Measurements from ENCODE around the gene FBXO38.

The FBXO38 gene

GRCh38 chr5:148416921-148417320 is 33.2 kb downstream of the FBXO38 start:
- TF ChIP-seq CTCF (IDR thresholded peaks at IDR 0.05; ENCODE audit: insufficient read depth, low read length, poor library complexity, severe bottlenecking) = no peak
- H3K4me3 ChIP-seq (replicated peaks; ENCODE audit: low read depth, low read length) = no peak overlapping the region
- DNase-seq (ENCODE audit: extremely low read depth, insufficient read length) = no peak

GRCh38 chr5:148418511-148418910 is 34.8 kb downstream of the FBXO38 start:
- no peak for TF ChIP-seq CTCF (IDR thresholded peaks at IDR 0.05; ENCODE audit: insufficient read depth, low read length, poor library complexity, severe bottlenecking)
- DNase-seq (ENCODE audit: extremely low read depth, insufficient read length) = no peak
- Histone ChIP-seq H3K4me3 (replicated peaks; ENCODE audit: low read depth, low read length) (no peak overlapping the region), H3K36me3 (ENCODE audit: control insufficient read depth, insufficient read depth, low read length) (peaks cover 5% of the 10 kb centered on the region), H3K27me3 (replicated peaks; ENCODE audit: control insufficient read depth, insufficient read depth, low read length) (no peaks in the 10 kb centered on the region)

More at GRCh38 chr5:148416921-148417320, 33.2 kb downstream of the FBXO38 start:
- peaks cover 3% of the 10 kb centered on the region for H3K36me3 ChIP-seq (ENCODE audit: control insufficient read depth, insufficient read depth, low read length)
- H3K27me3 ChIP-seq (replicated peaks; ENCODE audit: control insufficient read depth, insufficient read depth, low read length) = no peaks in the 10 kb centered on the region

- DNase-seq (ENCODE audit: extremely low read depth, insufficient read length) = no peak
- no peaks in the 10 kb centered on the region for H3K27me3 ChIP-seq (replicated peaks; ENCODE audit: control insufficient read depth, insufficient read depth, low read length)
- H3K4me3 ChIP-seq (replicated peaks; ENCODE audit: low read depth, low read length) = no peak overlapping the region
- H3K36me3 ChIP-seq (ENCODE audit: control insufficient read depth, insufficient read depth, low read length) = peaks cover 9% of the 10 kb centered on the region
- no peak for TF ChIP-seq CTCF (IDR thresholded peaks at IDR 0.05; ENCODE audit: insufficient read depth, low read length, poor library complexity, severe bottlenecking)
Measured at GRCh38 chr5:148421661-148422060, 37.9 kb downstream of the FBXO38 start.

GRCh38 chr5:148425808-148426207 is 42.0 kb downstream of the FBXO38 start:
- peaks cover 16% of the 10 kb centered on the region for H3K36me3 ChIP-seq (ENCODE audit: control insufficient read depth, insufficient read depth, low read length)
- no peak overlapping the region for H3K4me3 ChIP-seq (replicated peaks; ENCODE audit: low read depth, low read length)
- DNase-seq (ENCODE audit: extremely low read depth, insufficient read length) = no peak
- no peak for TF ChIP-seq CTCF (IDR thresholded peaks at IDR 0.05; ENCODE audit: insufficient read depth, low read length, poor library complexity, severe bottlenecking)
- H3K27me3 ChIP-seq (replicated peaks; ENCODE audit: control insufficient read depth, insufficient read depth, low read length) = no peaks in the 10 kb centered on the region

- TF ChIP-seq CTCF (IDR thresholded peaks at IDR 0.05; ENCODE audit: insufficient read depth, low read length, poor library complexity, severe bottlenecking) = no peak
- H3K27me3 ChIP-seq (replicated peaks; ENCODE audit: control insufficient read depth, insufficient read depth, low read length) = no peaks in the 10 kb centered on the region
- H3K4me3 ChIP-seq (replicated peaks; ENCODE audit: low read depth, low read length) = no peak overlapping the region
- no peak for DNase-seq (ENCODE audit: extremely low read depth, insufficient read length)
- H3K36me3 ChIP-seq (ENCODE audit: control insufficient read depth, insufficient read depth, low read length) = peaks cover 16% of the 10 kb centered on the region
Measured at GRCh38 chr5:148426514-148426913, 42.8 kb downstream of the FBXO38 start.

GRCh38 chr5:148427370-148428042 is 43.7 kb downstream of the FBXO38 start:
- H3K27me3 ChIP-seq (replicated peaks; ENCODE audit: control insufficient read depth, insufficient read depth, low read length) = no peaks in the 10 kb centered on the region
- H3K4me3 ChIP-seq (replicated peaks; ENCODE audit: low read depth, low read length) = no peak overlapping the region
- no peak for DNase-seq (ENCODE audit: extremely low read depth, insufficient read length)
- peaks cover 15% of the 10 kb centered on the region for H3K36me3 ChIP-seq (ENCODE audit: control insufficient read depth, insufficient read depth, low read length)
- no peak for TF ChIP-seq CTCF (IDR thresholded peaks at IDR 0.05; ENCODE audit: insufficient read depth, low read length, poor library complexity, severe bottlenecking)

Data from GM06990 (cell line).